Liver (tissue), 9 donors: ENCODE results near the gene DPYSL4. TPM values are rescaled to one million over a fixed set of nuclear protein-coding genes. Genes with fewer than 3 reads are reported as not detected.

Experiments
- DNase-seq: peaks from one replicate; pipeline ENCODE4 v3.0.0-alpha.2; 2017; ENCODE audit warnings: low spot score
- H3K27ac ChIP-seq, 2 donors: one replicate each; pipeline ENCODE4 v1.7.0; 2013; ENCODE audit warnings: inconsistent platforms in 2 of 2, low read length in 2 of 2, control low read depth in 1 of 2, low read depth in 1 of 2, mild to moderate bottlenecking in 1 of 2
- H3K27me3 ChIP-seq, 4 donors: one replicate each; pipeline versions ENCODE4 v1.6.1 to v1.7.0; 2013; ENCODE audit warnings: low read length in 3 of 4, inconsistent platforms in 1 of 4, mild to moderate bottlenecking in 1 of 4, moderate library complexity in 1 of 4; ENCODE audit not compliant: control insufficient read depth in 4 of 4, insufficient read depth in 4 of 4
- H3K36me3 ChIP-seq, 4 donors: one replicate each; pipeline versions ENCODE4 v1.6.1 to v1.7.0; 2013; ENCODE audit warnings: low read length in 3 of 4, mild to moderate bottlenecking in 3 of 4, low read depth in 1 of 4, moderate library complexity in 1 of 4; ENCODE audit not compliant: control insufficient read depth in 4 of 4, insufficient read depth in 3 of 4
- H3K4me1 ChIP-seq, 4 donors: one replicate each; pipeline versions ENCODE4 v1.6.1 to v1.7.0; 2013; ENCODE audit warnings: low read length in 3 of 4, mild to moderate bottlenecking in 3 of 4, moderate library complexity in 1 of 4; ENCODE audit not compliant: control insufficient read depth in 4 of 4, insufficient read depth in 4 of 4
- H3K4me3 ChIP-seq, 3 donors: one replicate each; pipeline versions ENCODE4 v1.6.1 to v1.7.0; 2013; ENCODE audit warnings: low read length in 3 of 3, control low read depth in 1 of 3, low read depth in 1 of 3, mild to moderate bottlenecking in 1 of 3
- H3K9ac ChIP-seq, 2 donors: one replicate each; pipeline ENCODE4 v1.7.0; 2013; ENCODE audit warnings: low read length in 2 of 2, mild to moderate bottlenecking in 2 of 2, moderate library complexity in 2 of 2, control low read depth in 1 of 2, low read depth in 1 of 2
- H3K9me3 ChIP-seq, 4 donors: one replicate each; pipeline versions ENCODE4 v1.6.1 to v1.7.0; 2013; ENCODE audit warnings: low read length in 3 of 4; ENCODE audit not compliant: control insufficient read depth in 4 of 4
- ATF3 ChIP-seq: IDR thresholded peaks from 2 replicates; pipeline ENCODE4 v1.6.1; 2016; ENCODE audit warnings: antibody characterized with exemption
- CTCF ChIP-seq: fragments of 150-350 bp; IDR thresholded peaks from 2 replicates; pipeline ENCODE4 v1.5.1; 2017; ENCODE audit warnings: improper control_type of control experiment, low read depth, low read length; ENCODE audit not compliant: missing input control
- EGR1 ChIP-seq, 2 donors: IDR thresholded peaks; 2 replicates each; pipeline ENCODE4 v1.6.1; 2016 to 2018; ENCODE audit warnings: antibody characterized with exemption in 2 of 2, low read depth in 2 of 2
- FOXA1 ChIP-seq: IDR thresholded peaks from 2 replicates; pipeline ENCODE4 v1.6.1; 2016; ENCODE audit warnings: antibody characterized with exemption
- FOXA2 ChIP-seq: IDR thresholded peaks from 2 replicates; pipeline ENCODE4 v1.6.1; 2016; ENCODE audit warnings: antibody characterized with exemption
- GABPA ChIP-seq, 2 donors: IDR thresholded peaks in 1 of 2; conservative IDR thresholded peaks in 1 of 2; 2 replicates each; pipeline ENCODE4 v1.6.1; 2016; ENCODE audit warnings: antibody characterized with exemption in 2 of 2, mild to moderate bottlenecking in 1 of 2, moderate library complexity in 1 of 2
- HNF4A ChIP-seq, 2 donors: conservative IDR thresholded peaks; 2 replicates each; pipeline ENCODE4 v1.6.1; 2016; ENCODE audit warnings: antibody characterized with exemption in 2 of 2, mild to moderate bottlenecking in 2 of 2
- HNF4G ChIP-seq: IDR thresholded peaks from 2 replicates; pipeline ENCODE4 v1.6.1; 2016; ENCODE audit warnings: antibody characterized with exemption
- JUND ChIP-seq, 2 donors: IDR thresholded peaks; 2 replicates each; pipeline ENCODE4 v1.6.1; 2016; ENCODE audit warnings: antibody characterized with exemption in 2 of 2
- MAX ChIP-seq: IDR thresholded peaks from 2 replicates; pipeline ENCODE4 v1.6.1; 2016; ENCODE audit warnings: antibody characterized with exemption
- NR2F2 ChIP-seq: IDR thresholded peaks from 2 replicates; pipeline ENCODE4 v1.6.1; 2016; ENCODE audit warnings: antibody characterized with exemption
- RAD21 ChIP-seq, 2 donors: IDR thresholded peaks; 2 replicates each; pipeline ENCODE4 v1.6.1; 2016; ENCODE audit warnings: antibody characterized with exemption in 2 of 2, mild to moderate bottlenecking in 2 of 2
- RXRA ChIP-seq, 2 donors: IDR thresholded peaks; 2 replicates each; pipeline ENCODE4 v1.6.1; 2017 to 2018; ENCODE audit warnings: antibody characterized with exemption in 2 of 2, mild to moderate bottlenecking in 1 of 2
- TAF1 ChIP-seq: conservative IDR thresholded peaks from 2 replicates; pipeline ENCODE4 v1.6.1; 2016; ENCODE audit warnings: antibody characterized with exemption, mild to moderate bottlenecking
- YY1 ChIP-seq: IDR thresholded peaks from 2 replicates; pipeline ENCODE4 v1.6.1; 2016; ENCODE audit warnings: antibody characterized with exemption, mild to moderate bottlenecking
- WGBS: extraction: QIAGEN DNeasy Blood & Tissue Kit; methylation state at CpG from one replicate; pipeline ENCODE4 v1.1.7; 2013; 5-methylcytosine and 5-hydroxymethylcytosine counted together
- polyA plus RNA-seq, 2 donors: library from polyadenylated mRNA; stranded (reverse) in 1 of 2; unstranded in 1 of 2; fragments of 200-250 nt in 1 of 2; fragments of >200 nt in 1 of 2; fragmentation: Nextera tagmentation in 1 of 2; extraction: Ambion mirVana in 1 of 2; gene quantifications; one replicate each; pipeline versions ENCODE4 v1.2.1 to v1.2.3, GENCODE V29; 2013 to 2015
- total RNA-seq, 2 donors: library from RNA; depleted of rRNA; stranded (reverse); fragments of >200 nt; gene quantifications; one replicate each; pipeline ENCODE4 v1.2.3, GENCODE V29; 2014
- TF ChIP-seq, protein P1 (sequence below): IDR thresholded peaks from 2 replicates; pipeline ENCODE4 v1.6.1; 2016; ENCODE audit warnings: antibody characterized with exemption, mild to moderate bottlenecking
- TF ChIP-seq, protein P2 (sequence below): IDR thresholded peaks from 2 replicates; pipeline ENCODE4 v1.6.1; 2016; ENCODE audit warnings: antibody characterized with exemption
- donor health status: healthy.
- donor health status: healthy.
- donor health status: healthy.
- donor health status: healthy.
- donor health status: healthy.

Gene DPYSL4
- total and polyA plus RNA-seq, 4 donors = 0.19 to 2.2 (median 0.26) TPM

DNA sequence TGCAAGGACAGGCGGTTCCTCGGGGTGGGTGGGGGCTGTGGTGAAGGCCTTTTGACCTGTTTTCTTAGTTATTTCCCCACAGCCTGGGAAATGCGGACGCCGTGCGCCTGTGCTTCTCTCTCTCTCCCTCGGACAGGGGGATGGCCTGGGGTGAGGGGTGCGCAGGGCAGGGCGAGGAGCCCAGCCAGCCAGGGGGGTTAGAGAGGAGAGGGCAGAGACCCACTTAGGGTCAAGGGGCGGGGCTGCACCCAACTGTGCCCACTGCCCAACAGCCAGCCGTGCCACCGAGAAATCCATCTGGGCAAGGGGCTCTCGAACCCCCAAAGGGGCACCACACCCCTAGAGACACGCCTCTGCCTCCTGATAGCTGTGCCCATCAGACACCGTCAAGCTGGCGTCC is 53.8 kb downstream of the DPYSL4 start:
- H3K27me3 ChIP-seq = no peaks in the 10 kb centered on the region
- 88% methylated on average over 16 of the region's 16 CpGs for WGBS
- H3K9me3 ChIP-seq = no peaks in the 10 kb centered on the region
- H3K4me3 ChIP-seq = no peak overlapping the region
- no peak overlapping the region for H3K9ac ChIP-seq
- no peak overlapping the region for H3K27ac ChIP-seq
- no peak for DNase-seq
- H3K36me3 ChIP-seq = no peaks in the 10 kb centered on the region
- no peaks in the 10 kb centered on the region for H3K4me1 ChIP-seq
- TF ChIP-seq NR2F2 = no peak

GRCh38 chr10:132241086-132241485 is 54.3 kb downstream of the DPYSL4 start:
- WGBS = 85% methylated on average over 13 of the region's 13 CpGs
- no peaks in the 10 kb centered on the region for H3K36me3 ChIP-seq
- H3K9me3 ChIP-seq = no peaks in the 10 kb centered on the region
- H3K9ac ChIP-seq = no peak overlapping the region
- H3K27ac ChIP-seq = no peak overlapping the region
- no peaks in the 10 kb centered on the region for H3K4me1 ChIP-seq
- no peaks in the 10 kb centered on the region for H3K27me3 ChIP-seq
- no peak overlapping the region for H3K4me3 ChIP-seq
- DNase-seq = no peak
- TF ChIP-seq NR2F2 = no peak
- TF ChIP-seq JUND (IDR thresholded peaks at IDR 0.05) = no peak
- TF ChIP-seq MAX = no peak
- TF ChIP-seq RAD21 (IDR thresholded peaks at IDR 0.05) = no peak
- TF ChIP-seq, protein P1, sequence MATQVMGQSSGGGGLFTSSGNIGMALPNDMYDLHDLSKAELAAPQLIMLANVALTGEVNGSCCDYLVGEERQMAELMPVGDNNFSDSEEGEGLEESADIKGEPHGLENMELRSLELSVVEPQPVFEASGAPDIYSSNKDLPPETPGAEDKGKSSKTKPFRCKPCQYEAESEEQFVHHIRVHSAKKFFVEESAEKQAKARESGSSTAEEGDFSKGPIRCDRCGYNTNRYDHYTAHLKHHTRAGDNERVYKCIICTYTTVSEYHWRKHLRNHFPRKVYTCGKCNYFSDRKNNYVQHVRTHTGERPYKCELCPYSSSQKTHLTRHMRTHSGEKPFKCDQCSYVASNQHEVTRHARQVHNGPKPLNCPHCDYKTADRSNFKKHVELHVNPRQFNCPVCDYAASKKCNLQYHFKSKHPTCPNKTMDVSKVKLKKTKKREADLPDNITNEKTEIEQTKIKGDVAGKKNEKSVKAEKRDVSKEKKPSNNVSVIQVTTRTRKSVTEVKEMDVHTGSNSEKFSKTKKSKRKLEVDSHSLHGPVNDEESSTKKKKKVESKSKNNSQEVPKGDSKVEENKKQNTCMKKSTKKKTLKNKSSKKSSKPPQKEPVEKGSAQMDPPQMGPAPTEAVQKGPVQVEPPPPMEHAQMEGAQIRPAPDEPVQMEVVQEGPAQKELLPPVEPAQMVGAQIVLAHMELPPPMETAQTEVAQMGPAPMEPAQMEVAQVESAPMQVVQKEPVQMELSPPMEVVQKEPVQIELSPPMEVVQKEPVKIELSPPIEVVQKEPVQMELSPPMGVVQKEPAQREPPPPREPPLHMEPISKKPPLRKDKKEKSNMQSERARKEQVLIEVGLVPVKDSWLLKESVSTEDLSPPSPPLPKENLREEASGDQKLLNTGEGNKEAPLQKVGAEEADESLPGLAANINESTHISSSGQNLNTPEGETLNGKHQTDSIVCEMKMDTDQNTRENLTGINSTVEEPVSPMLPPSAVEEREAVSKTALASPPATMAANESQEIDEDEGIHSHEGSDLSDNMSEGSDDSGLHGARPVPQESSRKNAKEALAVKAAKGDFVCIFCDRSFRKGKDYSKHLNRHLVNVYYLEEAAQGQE = no peak
- TF ChIP-seq TAF1 = no peak
- no peak for TF ChIP-seq GABPA (IDR thresholded peaks at IDR 0.05 in 1 of 2, conservative IDR thresholded peaks at IDR 0.05 in 1 of 2)
- TF ChIP-seq ATF3 = no peak
- no peak for TF ChIP-seq FOXA2
- no peak for TF ChIP-seq HNF4G

DNA sequence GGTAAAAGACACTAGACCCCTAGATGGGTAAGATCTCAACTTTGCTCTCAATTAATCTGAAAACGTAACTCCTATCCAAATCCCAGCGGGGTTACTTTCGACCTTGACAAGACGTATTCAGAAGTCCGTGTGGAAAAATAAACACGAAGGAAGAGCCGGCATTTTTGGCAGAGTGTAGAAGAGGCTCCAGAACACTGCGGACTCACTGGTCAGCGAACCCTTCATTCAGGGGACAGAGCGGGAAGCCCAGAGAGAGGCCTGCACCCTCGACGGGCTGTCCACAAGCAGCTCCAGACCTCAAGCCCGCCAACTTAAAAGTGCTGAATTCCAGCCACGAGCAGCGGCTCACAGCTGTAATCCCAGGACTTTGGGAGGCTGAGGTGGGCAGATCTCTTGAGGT is 54.7 kb downstream of the DPYSL4 start:
- 86% methylated on average over 15 of the region's 15 CpGs for WGBS
- Histone ChIP-seq H3K27ac (no peak overlapping the region), H3K4me1 (no peaks in the 10 kb centered on the region)

More for the DNA sequence above, 54.7 kb downstream of the DPYSL4 start:
- no peaks in the 10 kb centered on the region for H3K27me3 ChIP-seq
- DNase-seq = no peak
- no peak overlapping the region for H3K9ac ChIP-seq
- no peak overlapping the region for H3K4me3 ChIP-seq
- H3K36me3 ChIP-seq = no peaks in the 10 kb centered on the region
- TF ChIP-seq FOXA2 (no peak), ATF3 (no peak), GABPA (IDR thresholded peaks at IDR 0.05 in 1 of 2, conservative IDR thresholded peaks at IDR 0.05 in 1 of 2) (no peak), FOXA1 (no peak), NR2F2 (no peak), EGR1 (IDR thresholded peaks at IDR 0.05; ENCODE audit: low read depth in 2 of 2) (no peak), HNF4A (conservative IDR thresholded peaks at IDR 0.05) (no peak), CTCF (no peak), RXRA (IDR thresholded peaks at IDR 0.05) (no peak), YY1 (no peak)
- TF ChIP-seq, protein P2, sequence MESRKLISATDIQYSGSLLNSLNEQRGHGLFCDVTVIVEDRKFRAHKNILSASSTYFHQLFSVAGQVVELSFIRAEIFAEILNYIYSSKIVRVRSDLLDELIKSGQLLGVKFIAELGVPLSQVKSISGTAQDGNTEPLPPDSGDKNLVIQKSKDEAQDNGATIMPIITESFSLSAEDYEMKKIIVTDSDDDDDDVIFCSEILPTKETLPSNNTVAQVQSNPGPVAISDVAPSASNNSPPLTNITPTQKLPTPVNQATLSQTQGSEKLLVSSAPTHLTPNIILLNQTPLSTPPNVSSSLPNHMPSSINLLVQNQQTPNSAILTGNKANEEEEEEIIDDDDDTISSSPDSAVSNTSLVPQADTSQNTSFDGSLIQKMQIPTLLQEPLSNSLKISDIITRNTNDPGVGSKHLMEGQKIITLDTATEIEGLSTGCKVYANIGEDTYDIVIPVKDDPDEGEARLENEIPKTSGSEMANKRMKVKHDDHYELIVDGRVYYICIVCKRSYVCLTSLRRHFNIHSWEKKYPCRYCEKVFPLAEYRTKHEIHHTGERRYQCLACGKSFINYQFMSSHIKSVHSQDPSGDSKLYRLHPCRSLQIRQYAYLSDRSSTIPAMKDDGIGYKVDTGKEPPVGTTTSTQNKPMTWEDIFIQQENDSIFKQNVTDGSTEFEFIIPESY = no peak
- no peaks in the 10 kb centered on the region for H3K9me3 ChIP-seq
